Endothelial cell of umbilical vein (primary cell): ENCODE data around the gene MED15.

Experiments
- CTCF ChIP-seq, 2 donors: IDR thresholded peaks; 1 replicate in 1 of 2; 2 replicates in 1 of 2; pipeline ENCODE4 v1.5.1; 2011; ENCODE audit warnings: low read length in 2 of 2, mild to moderate bottlenecking in 2 of 2, moderate library complexity in 2 of 2, control low read depth in 1 of 2, inconsistent platforms in 1 of 2, low read depth in 1 of 2; ENCODE audit not compliant: insufficient read depth in 1 of 2; ENCODE audit errors: extremely low read depth in 1 of 2
- EZH2 ChIP-seq: IDR thresholded peaks from 2 replicates; pipeline ENCODE4 v1.6.1; 2012; ENCODE audit warnings: borderline replicate concordance, low read depth, mild to moderate bottlenecking, moderate library complexity, low read length, inconsistent platforms; ENCODE audit not compliant: severe bottlenecking
- JUN ChIP-seq: IDR thresholded peaks from 2 replicates; pipeline ENCODE4 v1.6.1; 2011; ENCODE audit warnings: borderline replicate concordance, low read depth; ENCODE audit not compliant: insufficient read length, insufficient read depth
- MAX ChIP-seq: IDR thresholded peaks from 2 replicates; pipeline ENCODE4 v1.6.1; 2011; ENCODE audit not compliant: insufficient read depth, insufficient read length
- MYC ChIP-seq: IDR thresholded peaks from one replicate; pipeline ENCODE4 v1.6.1; 2011; ENCODE audit warnings: mild to moderate bottlenecking, low read depth, low read length
- POLR2A ChIP-seq: IDR thresholded peaks from 2 replicates; pipeline ENCODE4 v1.6.1; 2012; ENCODE audit warnings: low read depth, mild to moderate bottlenecking, control low read depth, low read length
- POLR2AphosphoS5 ChIP-seq: IDR thresholded peaks from 2 replicates; pipeline ENCODE4 v1.6.1; 2012; ENCODE audit warnings: low read depth, mild to moderate bottlenecking, control low read depth, low read length, moderate library complexity; ENCODE audit not compliant: insufficient read depth

- no peak for TF ChIP-seq EZH2
- no peak for TF ChIP-seq CTCF (IDR thresholded peaks at IDR 0.05; ENCODE audit: extremely low read depth in 1 of 2, insufficient read depth in 1 of 2, low read depth in 1 of 2, low read length in 2 of 2)
- no peak for TF ChIP-seq MYC
- no peak for TF ChIP-seq POLR2AphosphoS5
- TF ChIP-seq MAX = no peak
- no peak for TF ChIP-seq JUN
- TF ChIP-seq POLR2A = no peak
Observed at GRCh38 chr22:20630873-20631617, 123.6 kb downstream of the MED15 start.
